Activated T-helper 1 cell treated with anti-CD3 and anti-CD28 coated beads, Interleukin-2, amount 50 U/mL, for 16 hours (primary cell): ENCODE data around the gene PRSS50.

Source experiments
- DNase-seq, 2 donors: peaks; one replicate each; pipeline ENCODE4 v3.0.0-alpha.2; 2020; ENCODE audit warnings: low read depth in 1 of 2, low spot score in 1 of 2

Gene PRSS50

GRCh38 chr3:46671541-46672348, 45.9 kb downstream of the PRSS50 start:
- DNase-seq, result no peak

- no peak for DNase-seq
Observed at GRCh38 chr3:46670891-46671427, 46.7 kb downstream of the PRSS50 start.

GRCh38 chr3:46670000-46670890, 47.4 kb downstream of the PRSS50 start:
- DNase-seq, result no peak

- no peak for DNase-seq
Observed at GRCh38 chr3:46669191-46669999, 48.3 kb downstream of the PRSS50 start.

- DNase-seq, result peak in 1 of 2 donors; percentile 2
Observed at GRCh38 chr3:46668591-46668990, 49.1 kb downstream of the PRSS50 start.

GRCh38 chr3:46668116-46668515, 49.6 kb downstream of the PRSS50 start:
- no peak for DNase-seq

GRCh38 chr3:46667657-46668056, 50.0 kb downstream of the PRSS50 start:
- no peak for DNase-seq

- no peak for DNase-seq
Observed at GRCh38 chr3:46667061-46667621, 50.5 kb downstream of the PRSS50 start.

- no peak for DNase-seq
Observed at GRCh38 chr3:46666453-46666845, 51.2 kb downstream of the PRSS50 start.

GRCh38 chr3:46665763-46666452, 51.8 kb downstream of the PRSS50 start:
- DNase-seq, result no peak

GRCh38 chr3:46664971-46665762, 52.5 kb downstream of the PRSS50 start:
- DNase-seq, result no peak

GRCh38 chr3:46664188-46664970, 53.3 kb downstream of the PRSS50 start:
- no peak for DNase-seq

GRCh38 chr3:46663591-46664135, 54.0 kb downstream of the PRSS50 start:
- DNase-seq, result no peak

GRCh38 chr3:46662771-46663551, 54.7 kb downstream of the PRSS50 start:
- no peak for DNase-seq
